Right renal cortex interstitium (tissue), 3 donors: Measurements from ENCODE around the gene PITPNM3. TPM values are rescaled to one million over a fixed set of nuclear protein-coding genes. Genes with fewer than 3 reads are reported as not detected.

Source experiments
- DNase-seq, 3 donors: peaks; one replicate each; pipeline ENCODE4 v3.0.0-alpha.2; 2013; ENCODE audit warnings: low read depth in 3 of 3, low spot score in 2 of 3
- polyA plus RNA-seq, 3 donors: library from polyadenylated mRNA; unstranded; fragments of 120-200 nt; gene quantifications; one replicate each; pipeline ENCODE4 v1.2.1, GENCODE V29; 2013; ENCODE audit not compliant: insufficient read length in 3 of 3

PITPNM3 gene
- polyA plus RNA-seq, 3 donors = 7.4 to 8.9 (median 8.2) TPM

DNA sequence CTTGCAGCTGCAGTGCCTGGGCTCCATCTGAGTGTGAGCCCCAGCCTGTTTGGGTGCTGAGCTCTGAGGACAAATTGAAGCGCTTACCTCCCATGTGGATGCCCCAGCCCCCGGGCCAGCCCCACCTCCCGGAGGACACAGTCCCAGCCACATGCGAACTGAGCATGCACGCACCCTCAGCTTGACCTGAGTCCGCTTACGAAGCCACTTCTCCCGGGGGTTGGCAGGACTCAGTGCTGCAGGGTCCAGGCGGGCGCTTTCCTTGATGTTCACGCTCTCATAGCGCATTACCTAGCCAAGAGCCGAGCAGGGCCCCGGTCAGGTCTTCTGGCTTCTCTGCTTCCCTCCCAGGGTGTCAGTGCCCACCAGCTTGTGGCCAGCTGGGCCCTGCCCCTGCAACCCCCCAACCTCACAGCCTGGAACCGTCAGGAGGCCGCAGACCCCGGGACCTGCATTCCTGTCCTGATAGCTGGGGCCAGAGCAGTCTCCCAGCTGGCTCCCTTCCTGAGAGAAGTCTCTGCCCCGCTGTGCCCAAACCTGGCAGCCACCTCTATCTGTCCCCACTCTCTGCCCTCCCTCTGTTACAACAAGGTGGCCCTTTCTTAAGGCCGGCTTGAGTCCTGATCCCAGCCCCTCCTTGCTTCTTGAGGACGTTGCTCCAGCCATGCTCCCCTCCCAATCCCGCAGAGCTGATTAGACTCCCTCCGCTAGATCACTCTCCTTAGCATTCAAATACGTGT lies 88.1 kb downstream of the PITPNM3 start:
- no peak for DNase-seq

DNA sequence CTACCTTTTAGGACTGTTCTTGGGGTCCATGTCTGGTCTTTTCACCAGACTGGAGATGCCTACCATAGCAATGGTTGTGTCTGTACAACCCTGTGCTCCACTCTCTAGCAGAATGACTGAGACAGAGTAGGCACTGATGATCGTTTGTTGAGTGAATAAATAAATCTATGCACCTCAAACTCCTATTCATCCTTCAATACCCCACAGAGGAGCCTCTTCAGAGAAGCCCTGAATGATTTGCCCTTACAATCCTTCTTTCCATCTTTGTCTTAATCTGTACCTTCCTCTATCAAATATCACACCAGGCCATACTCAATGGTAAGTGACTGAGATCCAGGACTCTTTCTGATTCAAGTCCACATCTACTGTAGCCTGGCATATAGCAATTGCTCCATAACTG lies 88.8 kb downstream of the PITPNM3 start:
- DNase-seq = no peak

DNA sequence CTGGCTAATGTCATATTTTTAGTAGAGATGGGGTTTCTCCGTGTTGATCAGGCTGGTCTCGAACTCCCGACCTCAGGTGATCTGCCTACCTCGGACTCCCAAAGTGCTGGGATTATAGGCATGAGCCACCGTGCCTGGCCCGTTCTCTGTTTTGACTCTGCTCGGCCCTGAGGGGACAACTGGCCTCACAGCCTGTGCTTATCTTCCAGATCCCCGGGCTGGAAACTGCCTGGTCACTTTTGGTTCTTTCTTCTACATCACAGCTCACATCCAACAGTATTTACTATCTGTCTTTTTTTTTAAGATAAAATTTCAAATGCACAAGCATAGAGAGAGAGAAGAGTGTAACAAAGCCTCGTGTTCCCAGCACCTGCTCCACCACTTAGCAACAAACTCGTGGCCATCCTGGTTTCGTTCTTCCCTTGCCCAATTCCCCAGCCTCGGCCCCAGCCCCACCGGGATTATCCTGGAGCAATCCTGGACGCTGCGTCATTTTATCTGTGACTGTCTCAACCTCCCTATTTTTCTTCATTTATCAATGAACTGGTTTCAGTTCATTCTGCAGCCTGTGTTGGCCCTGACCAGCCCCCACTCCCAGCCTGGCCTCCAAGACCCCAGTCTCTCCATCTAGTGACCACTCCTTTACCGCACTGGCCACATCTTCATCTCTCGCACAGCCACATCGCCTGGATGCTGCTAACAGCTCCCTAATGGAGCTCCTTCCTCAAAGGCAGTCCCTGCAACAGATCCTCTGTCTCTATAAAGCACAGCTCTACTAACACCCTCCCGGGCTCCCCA lies 91.0 kb downstream of the PITPNM3 start:
- no peak for DNase-seq

DNA sequence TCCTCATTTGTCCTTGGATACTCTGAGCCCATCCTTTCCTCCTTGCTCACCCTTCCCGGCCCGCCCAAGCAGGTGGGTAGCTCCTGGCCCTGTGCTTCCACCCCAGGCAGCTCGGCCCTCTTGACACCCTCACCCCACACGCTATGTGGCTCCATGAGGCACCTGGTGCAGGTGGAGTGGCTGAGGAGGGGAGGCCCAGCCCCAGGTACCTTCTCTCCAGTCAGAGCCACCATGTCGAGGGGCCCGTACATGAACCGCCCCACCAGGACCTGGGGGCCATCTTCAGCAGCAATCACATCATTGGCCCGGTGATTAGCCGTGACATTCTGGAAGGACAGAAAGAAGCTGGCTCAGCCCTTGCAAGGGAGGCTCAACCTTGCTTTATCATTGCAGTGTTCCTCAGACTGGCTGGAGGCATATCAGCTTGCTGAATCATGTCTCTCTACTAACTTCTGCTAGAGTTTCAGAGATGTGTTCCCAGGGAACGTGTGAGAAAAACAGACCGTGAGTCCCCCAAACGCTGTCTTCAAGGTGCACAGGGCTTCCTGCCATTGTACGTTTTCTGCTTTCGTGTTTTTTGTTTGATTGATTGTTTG lies 91.8 kb downstream of the PITPNM3 start:
- DNase-seq = no peak

DNA sequence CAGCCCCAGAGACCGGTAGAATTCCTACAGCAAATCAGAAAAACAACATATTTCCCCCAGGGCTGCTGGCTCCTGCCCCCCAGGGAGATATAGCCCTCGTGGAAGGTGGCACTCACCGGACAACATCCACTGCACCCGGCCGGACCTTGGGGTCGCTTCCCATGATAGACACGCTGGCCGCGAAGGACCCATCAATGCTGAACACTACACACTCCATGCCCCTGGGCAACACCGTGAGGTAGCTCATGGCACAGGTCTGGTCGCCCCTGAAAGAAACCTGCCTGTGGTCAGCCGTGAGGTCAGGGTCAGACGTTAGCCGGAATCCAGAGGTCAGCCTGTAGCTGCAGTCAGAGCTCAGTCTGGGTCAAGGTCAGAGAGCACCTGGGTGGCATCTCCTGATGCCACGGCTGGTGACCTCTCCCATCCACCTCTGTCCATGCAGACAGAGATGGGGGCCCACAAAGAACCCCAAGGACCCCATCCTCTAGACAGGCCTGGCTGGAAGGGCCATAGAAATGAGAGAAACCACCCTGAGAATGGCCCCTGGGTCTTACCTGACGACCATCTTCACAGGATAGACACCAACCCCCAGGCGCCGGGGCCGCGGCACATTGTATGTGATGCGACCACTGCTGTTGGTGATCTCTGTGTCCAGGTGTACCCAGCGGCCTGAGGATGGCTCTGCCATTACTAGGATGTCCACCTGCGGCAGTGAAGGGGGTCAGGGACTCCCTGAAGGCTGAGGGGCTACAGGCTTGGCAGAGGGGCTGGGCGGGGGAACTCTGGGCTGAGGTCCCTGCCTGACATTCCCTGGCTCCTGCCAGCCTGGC lies 92.5 kb downstream of the PITPNM3 start:
- DNase-seq = no peak

DNA sequence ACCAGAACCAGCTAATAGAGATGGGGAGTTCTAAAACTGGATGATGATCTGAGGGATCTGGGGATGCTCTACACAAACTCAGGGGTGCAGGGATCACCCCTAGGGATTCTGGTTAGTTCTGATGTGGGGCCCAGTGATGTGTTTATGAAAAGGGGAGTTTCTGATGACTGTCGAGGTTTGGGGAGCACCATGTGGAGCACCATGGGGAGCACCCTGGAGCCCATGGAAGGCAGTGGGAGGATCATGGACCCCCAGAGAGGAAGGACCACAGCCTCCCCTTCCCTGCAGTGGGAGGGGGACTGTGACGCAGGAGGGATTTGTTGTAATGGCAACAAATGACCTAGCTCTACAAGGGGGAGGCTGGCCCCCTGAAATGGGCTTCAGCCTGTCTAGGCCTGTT lies 93.7 kb downstream of the PITPNM3 start:
- DNase-seq = no peak

DNA sequence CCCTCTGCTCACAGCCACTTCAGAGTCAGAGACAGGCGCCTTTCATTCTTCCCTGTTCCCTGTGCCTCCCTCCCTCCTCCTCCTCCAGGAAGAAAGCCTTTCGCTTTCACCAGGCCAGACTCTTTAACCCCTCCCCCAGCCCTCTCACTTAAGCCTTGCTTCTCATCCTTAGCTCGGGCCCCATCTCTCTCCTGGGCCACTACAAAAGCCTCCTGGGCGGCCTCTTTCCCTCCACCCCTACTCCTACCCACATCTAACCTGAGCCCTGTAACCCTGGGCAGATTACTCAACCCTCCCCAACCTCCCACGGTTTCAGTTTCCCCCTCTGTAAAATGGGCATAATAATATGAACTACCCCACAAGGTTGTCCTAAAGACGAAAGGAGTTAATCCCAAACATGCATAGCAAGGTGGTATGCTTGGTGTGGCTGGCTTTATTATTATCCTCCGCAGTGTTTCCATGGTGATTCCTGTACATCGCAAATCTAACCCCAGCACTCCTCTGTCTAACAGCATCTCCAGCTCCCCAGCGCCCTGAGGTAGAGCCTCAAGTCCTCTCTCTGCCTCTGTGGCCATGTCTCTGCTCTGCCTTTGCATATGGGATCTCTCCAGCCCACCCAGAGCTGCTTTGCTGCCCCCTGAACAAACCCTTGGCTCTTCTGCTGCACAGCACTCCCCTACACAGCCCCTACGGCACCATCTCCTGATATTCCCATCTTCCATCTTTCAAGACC lies 94.4 kb downstream of the PITPNM3 start:
- DNase-seq = no peak

DNA sequence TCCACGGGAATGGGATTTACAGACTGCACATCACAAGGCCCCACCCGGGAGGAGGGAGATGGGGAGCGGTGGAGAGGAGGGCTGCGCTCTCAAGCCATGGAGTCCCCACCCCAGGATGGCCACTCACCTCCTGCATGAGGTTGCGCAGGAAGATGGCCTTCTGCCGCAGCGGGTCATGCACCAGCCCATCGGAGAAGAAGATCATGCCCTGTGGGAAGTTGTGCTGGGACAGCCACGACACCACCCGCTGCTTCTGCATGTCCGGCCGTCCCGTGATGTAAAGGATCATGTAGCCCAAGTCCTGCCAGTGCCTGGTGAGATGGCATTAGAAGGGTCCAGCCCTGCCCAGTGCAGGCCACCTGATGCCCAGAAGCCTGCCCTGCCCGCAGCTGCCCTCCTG lies 95.1 kb downstream of the PITPNM3 start:
- no peak for DNase-seq

DNA sequence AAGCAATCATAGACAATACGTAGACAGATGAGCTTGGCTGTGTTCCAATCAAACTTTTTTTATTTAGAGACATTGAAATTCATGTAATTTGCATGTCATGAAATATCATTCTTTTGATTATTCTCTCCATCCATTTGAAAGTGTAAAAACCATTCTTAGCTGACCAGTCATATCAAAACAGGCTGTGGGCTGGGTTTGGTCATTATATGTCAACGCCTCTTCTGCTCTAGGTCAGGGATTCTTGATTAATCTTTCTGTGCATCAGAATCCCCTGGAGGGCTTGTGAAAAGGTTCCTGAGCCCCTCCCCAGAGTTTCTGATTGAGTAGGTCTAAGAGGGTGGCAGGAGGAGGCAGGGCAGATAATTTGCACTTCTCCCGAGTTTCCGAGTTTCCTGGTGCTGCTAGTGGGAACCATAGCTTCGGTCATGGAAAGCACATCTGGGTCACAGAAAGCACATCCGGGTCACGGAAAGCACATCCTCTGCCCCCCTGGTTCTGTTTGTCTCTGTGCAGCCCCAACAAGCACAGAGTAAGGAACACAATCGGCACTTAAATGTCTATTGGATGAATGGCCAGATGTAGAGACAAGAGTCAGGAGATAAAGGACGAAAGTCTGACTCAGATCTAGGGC lies 95.7 kb downstream of the PITPNM3 start:
- no peak for DNase-seq

DNA sequence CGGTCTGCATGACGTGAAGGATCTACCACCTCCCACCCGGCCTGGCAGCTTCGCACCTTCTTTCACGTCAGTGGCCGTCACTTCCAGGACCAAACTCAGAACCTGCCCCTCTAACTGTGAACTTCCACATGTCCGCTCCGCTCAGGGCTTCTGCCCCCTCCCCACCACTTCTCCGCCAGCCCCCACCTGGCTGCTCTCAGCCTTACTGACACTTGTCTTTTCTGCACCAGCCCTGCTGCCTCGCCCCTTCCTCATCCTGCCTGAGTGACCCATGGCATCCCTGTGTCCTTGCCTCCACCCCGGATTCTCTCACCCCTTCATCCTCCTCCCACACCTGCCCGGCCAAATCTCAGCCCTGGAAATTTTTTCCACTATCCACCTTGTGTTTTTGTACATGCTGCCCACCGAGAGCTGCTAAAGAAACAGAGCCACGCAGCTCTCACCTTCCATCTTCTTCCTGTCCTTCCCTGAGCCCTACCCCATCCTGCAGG lies 97.8 kb downstream of the PITPNM3 start:
- DNase-seq = no peak

DNA sequence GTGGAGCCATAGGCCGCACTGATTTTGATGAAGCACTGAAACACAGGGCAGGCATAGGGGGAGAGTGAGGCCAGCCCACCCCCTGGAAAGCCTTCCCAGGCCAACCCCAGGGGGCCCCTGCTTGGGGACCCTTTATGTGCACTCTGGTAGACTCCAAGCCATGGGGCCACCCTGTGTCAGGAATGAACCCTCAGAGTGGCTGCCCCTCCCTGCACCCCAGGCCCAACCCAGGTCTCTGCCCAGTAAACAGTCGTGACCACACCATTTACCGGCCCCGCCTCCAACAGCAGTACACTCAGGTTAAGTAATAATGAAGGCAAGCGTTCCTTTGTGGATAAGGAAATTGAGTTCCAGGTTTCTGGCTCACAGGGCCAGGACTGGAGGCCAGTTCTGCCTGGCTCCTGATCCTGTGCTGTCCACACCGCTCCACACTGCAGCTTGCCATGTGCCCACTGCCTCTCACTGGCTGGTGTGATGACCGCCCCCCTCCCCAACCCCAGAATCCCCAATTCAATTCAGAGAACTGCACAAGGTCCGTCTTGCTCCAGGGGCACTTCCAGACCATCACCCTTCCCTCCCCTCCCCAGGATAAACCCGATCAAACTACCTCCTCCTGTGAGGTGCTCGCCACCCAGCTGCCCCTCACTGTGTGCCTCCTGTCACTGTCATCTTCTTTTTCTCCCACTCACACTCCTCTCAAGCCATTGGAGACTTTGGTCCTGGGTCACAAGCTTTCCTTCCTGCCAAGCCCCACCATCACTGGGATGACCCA lies 98.5 kb downstream of the PITPNM3 start:
- no peak for DNase-seq

DNA sequence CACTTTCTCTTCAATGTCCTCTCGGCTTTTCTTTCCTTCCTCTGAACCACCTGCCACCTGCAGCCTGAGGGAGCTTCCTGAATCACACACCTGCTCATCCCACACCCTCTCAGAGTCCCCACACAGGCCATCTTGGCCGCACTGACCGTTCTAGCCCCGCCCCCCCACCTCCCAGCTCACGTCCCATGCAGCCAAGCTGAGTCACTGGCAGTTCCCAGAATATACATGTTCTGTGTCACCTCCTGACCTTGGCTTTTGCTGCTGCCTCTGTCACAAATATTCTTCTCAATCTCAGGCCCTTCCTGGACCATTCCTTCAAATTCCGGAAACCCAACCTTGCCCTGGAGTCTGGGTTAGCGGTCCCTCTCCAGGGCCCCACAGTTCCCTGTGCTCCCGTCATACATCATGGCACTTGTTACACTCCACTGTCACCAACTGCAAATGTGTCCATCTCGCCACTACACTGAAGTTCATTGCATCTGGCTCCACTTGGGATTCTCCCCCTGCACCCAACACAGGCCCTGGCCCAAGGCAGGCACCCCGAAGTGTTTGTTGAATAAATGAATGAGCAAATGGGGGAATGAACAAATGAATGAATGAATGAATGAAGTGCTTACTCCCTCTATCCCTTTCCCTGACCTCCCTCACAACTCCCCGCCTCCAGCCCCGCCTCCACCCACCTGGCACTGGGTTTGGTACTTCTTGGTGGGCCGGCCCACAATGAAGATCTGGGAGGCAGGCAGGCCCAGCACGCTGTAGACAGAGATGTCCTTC lies 99.3 kb downstream of the PITPNM3 start:
- DNase-seq = no peak

DNA sequence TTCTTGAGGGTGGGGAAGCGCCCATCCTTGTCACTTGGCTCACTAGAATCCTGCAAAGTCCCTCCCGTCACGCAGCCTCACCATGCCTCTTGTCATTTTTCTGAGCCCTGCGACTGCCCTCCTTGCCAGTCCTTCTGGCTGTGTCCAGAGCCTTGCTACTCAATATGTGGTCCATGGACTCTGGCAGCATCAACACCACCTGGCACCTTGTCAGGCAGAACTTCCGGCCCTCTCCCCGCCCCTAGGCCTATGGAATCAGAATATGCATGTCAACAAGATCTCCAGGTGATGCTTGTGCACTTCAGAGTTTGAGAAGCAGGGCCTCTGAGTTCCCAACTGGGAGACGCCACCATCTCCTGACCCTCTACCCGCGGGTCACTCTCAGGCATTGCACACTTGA lies 100.0 kb downstream of the PITPNM3 start:
- DNase-seq = no peak

DNA sequence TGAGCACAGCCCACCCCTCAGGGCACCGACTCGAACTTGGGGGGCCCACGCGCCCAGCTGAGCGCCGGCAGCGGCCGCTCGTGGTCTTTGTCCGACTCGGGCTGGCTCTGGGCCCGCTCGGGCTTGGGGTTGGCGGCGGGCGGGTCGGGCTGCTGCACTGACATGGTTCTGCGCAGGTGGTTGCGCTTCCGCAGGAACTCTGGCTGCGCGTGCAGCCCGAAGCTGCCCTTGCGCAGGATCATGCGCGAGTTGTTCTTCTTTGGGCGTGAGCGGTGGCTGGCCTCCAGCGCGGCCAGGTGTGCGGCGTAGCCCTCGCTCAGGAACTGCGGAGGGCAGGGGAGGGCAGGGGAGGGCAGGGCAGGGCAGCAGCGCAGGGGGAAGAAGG lies 101.0 kb downstream of the PITPNM3 start:
- peak in 1 of 3 donors; percentile 33 for DNase-seq

DNA sequence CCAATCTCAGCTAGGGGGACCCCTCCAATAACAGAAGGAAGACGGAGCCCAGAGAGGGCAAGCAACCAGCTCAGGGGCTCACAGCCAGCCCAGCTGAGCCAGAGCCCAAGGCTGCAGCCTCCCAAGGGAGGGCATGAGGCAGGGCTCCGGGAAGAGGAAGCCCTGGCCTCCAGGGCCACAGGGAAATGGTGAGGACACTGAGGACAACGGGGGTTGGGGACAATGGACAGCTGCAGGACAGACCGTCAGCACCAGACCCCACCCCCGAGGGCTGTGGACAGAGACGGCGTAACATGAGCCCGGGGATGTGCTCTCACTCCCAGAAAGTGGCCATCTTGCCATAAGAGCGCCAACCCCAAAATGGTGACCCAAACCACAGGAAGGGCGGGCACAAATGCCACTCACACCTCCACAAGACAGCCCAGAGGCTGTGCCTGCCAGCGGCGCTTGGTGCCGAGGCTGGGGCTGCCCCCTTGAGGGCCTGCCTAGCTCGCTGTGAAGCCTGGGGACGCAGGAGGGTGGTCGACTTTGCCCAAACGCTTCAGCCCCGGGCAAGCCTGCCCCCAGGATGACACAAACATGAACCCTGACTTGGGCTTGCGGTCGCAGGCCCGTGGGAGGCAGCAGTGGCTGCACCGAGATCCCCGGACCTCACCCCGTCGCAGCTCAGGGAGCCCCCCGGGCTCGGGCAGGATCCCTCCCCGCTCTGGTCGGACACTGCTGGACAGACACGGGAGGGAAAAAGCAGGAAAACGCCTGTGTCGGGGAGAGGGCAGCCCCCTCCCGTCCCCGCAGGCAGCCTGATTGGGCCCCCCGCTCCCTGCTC lies 101.6 kb downstream of the PITPNM3 start:
- no peak for DNase-seq

DNA sequence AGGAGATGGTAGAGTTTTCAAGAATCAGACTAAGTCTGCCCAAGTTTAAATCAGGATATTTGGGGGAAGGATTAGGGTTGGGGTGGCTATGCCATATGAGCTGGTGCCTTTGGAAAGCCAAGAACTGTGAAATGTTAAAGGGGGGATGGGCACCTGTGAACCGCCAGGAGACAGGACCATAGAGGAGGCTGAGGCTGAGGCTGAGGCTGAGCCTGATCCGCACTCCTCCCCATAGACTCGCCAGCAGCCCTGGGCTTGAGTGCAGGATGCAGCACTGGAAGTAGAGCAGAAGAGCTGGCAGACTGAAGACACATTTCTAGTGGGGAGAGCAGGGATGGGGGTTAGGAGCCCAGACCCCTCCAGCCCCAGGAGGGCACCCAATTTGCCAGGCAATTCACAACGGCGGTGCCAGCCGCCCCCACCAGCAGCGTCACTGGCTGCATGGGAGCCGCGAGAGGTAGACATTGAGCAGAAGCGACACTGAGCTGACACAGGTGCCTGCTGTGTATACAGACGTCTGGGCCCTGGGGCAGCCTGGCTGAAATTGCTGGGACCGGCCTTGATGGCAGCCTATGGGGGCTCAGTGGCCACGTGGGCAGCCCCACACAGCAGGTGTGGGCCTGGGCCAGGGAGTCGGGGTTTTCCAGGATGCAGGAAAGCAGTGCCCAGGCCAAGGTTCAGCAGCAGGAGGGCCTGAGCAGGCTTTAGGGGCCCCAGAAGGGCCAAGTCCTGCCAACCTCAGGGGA lies 102.9 kb downstream of the PITPNM3 start:
- no peak for DNase-seq
